Activated effector memory CD4-positive, alpha-beta T cell treated with Interleukin-2 at 50 U/mL for 16 hours (primary cell): Measurements from ENCODE around the gene TNFRSF4.
"Not testable (repeated sequence)": the region's sequence is repeated elsewhere in the genome, so short reads cannot be mapped to it uniquely, and the experiment has no call there.

Source experiments
- DNase-seq: peaks from one replicate; pipeline ENCODE4 v3.0.0-alpha.2; 2020

TNFRSF4 gene

DNA sequence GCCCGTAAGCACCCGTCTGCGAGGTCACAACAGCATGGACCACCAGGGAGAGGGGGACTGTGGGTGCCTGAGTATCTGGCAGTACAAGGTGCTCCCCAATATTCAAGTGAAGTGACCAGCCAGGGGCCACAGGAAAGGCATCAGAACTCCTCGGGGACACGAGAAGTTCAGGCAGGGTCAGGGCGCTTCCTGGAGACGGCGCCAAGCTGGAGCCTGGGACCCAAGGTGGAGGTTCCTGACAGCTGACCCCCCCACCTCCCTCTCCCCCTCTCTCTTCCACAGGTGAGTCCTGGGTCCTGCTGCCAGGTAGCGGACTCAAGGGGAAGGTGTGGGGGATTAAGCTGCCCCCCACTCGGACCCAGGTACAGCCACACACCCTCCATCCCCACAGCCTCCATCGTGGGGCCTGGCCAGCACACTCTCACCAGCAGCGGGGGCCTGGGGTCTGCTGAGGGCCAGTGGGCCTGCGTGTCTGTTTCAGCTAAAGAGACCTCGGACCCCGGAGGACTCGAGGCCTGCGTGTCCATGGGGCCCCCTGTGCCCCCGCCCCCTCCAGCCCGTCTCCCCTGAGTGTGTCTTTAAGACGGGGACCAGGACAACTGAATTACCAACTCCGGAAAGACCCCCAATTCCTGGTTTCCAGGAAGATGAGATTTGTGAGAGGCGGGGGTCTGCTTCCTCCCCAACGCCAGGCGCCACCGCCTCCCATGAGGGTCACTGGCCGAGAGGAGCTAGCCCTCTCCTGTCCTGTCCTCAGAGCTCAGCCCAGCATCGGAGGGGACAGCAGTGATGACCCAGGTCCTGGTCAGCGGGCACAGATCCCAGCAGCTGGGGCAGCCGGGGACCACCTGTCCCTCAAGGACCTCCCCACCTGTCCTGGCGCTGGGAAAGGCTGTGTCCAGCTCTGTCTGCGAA, 13.7 kb downstream of the TNFRSF4 start:
- no peak for DNase-seq

DNA sequence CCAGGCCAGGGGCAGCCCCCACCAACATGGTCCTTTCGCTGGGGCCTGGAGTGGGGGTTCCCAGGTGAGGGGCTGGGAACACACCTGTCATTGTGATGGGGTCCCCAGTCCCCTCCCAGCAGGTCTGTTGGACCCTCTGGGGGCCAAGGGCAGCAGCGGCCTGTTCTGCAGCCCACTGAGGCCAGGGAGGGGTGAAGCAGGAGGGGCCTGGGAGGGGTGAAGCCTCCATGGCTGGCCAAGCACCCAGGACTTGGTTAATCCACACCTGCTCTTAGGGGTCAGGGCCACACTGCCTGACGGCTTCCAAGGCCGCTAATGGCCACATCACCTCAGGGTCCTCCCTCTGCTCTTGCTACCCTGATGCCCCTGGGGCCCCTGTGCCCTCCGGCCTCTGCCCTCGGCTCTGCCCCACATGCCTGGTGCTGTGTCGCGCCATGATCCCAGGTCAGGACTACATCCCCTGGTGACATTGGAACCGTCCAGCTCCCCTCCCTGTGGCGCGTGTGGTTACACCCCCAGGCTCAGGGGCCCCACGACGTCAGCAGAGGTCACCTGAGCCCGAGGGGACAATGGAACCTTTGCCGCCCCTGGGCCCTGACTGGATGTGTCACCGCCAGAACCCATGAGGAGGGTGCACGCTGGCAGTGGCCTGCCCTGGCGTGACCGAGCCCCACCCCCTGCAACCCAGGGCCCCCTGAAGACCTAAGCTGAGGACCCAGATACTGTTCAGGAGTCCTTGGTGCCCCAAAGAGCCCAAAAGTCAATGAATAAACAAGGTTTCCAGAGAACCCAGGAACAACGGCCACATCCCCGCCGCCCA, 14.6 kb downstream of the TNFRSF4 start:
- no peak for DNase-seq

DNA sequence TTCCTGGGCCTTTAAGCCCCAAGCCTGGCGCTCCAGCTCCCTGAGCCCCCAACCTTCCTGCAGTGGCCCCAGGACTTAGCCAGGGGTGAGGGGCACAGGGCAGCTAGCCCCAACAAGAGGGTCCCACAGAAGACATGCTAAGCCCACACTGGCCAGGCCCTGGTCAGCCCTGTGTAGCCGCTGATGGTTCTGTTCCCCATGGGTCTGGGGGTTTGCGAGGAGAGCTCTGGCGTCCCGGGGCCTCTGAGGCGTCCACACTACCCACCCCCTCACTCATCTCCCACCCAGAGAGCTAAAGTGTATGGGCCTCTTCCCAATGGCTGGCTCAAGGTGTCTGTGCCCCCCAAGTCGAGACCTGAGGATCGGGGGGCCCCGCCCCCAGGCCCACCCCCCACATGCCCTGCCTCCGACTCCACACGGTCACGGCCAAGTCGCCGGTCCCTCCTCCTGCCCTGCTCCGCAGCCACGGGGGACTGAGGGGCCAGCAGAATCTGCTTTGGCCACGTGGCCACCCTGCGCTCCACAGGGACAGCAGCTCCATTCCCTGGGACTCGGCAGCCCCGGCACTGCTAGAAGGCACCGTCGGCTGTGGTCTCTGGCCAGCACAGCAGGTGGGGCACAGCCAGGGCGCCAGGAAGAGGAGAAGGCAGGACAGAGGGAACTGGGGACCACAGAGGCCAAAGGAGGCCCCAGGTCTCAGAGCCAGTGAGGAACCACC, 15.4 kb downstream of the TNFRSF4 start:
- no peak for DNase-seq

DNA sequence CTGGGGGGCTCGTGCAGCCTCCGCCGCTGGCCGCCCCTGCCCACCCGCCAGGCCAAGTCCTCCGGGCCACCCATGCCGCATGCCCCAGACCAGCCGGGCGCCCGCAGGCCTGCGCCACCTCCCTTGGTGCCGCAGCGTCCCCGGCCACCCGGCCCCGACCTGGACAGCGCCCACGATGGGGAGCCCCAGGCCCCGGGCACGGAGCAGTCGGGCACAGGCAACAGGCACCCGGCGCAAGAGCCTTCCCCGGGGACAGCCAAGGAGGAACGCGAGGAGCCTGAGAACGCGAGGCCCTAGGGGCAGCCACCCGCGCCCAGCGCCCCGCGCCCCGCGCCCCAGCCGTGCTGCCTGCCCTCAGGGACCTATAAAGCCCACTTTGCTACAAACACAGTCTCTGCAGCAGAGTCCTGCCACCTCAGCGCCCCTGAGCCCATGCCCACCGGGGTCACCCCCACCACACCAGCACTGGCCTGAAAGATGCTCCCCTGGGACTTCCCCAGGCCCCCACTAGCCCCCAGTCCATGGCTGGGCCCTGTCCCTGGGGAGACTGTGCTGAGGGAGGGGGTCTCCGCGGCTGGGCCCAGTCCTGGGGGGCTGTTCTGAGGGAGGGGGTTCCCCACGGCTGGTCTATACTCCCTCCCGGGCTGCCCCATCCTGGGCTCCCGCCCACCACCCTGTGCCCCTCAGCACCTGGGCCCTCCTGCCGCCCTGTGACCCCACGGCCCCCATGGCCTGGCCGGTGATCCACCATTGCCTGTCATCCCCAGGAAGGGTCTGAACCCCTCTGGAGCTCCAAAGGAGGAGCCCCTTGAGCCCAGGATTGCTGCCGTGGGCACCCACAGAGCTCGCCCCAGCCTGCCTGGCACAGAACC, 16.2 kb downstream of the TNFRSF4 start:
- DNase-seq = no peak

DNA sequence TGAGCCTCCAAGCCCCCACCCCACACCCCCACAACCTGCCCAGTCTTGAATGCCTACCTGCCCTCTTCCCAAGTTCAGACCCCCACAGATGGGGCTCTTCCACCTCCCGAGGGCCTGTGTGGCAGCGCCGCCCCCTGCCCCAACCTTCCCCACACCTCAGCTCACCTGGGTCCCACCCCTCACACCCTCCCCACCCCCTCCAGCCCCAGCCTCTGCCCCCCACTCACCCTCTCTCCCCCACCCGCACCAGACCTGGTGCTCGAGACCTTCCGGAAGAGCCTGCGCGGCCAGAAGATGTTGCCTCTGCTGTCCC, 16.8 kb downstream of the TNFRSF4 start:
- DNase-seq = no peak

GRCh38 chr1:1196431-1197187, 17.3 kb downstream of the TNFRSF4 start:
- DNase-seq = no peak

DNA sequence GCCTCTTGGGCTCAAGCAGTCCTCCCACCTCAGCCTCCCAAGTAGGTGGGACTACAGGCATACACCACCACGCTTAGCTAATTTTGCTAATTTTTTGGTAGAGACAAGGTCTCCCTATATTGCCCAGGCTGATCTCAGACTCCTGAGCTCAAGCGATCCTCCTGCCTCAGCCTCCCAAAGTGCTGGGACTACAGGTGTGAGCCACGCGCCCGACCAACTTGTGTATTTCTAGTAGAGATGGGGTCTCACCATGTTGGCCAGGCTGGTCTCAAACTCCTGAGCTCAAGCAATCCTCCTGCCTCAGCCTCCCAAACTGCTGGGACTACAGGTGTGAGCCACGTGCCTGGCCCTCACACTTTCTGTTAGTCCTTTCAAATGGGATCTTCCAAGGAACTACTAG, 18.2 kb downstream of the TNFRSF4 start:
- not testable (repeated sequence) for DNase-seq

- no peak for DNase-seq
These were observed 19.2 kb downstream of the TNFRSF4 start for GRCh38 chr1:1194723-1195122.

GRCh38 chr1:1191734-1192133, 22.2 kb downstream of the TNFRSF4 start:
- no peak for DNase-seq

DNA sequence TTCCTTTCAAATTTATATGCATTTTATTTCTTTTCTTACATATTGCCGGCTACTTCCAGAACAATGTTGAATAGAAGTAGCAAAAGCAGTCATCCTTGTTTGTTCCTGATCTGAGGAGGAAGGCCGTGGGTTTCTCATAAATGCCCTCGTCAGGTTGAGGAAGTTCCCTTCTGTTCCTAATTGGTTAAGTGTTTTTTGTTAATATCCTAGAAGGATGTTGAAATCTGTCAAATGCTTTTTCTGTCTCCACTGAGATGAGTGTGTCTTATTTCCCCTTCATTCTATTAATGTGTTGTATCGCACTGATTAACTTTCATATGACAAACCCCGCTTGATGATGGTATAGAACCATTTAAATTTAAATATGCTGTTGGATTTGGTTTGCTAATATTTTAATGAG, 24.8 kb downstream of the TNFRSF4 start:
- no peak for DNase-seq

- DNase-seq = no peak
These were observed 26.0 kb downstream of the TNFRSF4 start for GRCh38 chr1:1187938-1188337.

GRCh38 chr1:1185101-1185765, 28.7 kb downstream of the TNFRSF4 start:
- no peak for DNase-seq

- no peak for DNase-seq
These were observed 29.8 kb downstream of the TNFRSF4 start for GRCh38 chr1:1183833-1184775.

DNA sequence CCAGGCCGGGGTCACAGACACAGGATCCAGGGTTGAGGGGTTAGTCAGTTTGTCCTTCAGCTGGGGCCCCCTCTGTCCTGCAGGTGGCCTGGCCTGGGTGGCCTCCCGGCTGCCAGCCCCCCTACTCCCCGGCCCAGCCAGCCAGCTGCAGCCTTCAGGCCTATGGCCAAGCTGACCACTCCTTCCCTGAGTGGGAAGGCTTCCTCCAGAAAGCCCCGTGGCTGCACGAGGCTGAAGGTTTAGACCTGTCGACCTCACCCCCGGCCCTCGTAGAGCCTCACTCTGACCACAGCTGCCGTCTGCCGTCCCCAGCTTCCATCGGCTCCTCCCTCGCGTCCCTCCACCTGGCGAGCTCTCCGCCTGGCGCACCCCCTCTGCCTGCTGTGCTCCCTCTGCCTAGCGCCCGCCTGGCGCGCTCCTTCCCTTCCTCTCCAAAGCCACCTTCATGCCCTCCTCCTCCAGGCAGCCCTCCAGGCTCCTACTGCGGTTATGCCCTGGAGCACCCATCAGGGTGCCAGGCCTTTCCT, 30.7 kb downstream of the TNFRSF4 start:
- DNase-seq = no peak

GRCh38 chr1:1182491-1183220, 31.3 kb downstream of the TNFRSF4 start:
- no peak for DNase-seq

DNA sequence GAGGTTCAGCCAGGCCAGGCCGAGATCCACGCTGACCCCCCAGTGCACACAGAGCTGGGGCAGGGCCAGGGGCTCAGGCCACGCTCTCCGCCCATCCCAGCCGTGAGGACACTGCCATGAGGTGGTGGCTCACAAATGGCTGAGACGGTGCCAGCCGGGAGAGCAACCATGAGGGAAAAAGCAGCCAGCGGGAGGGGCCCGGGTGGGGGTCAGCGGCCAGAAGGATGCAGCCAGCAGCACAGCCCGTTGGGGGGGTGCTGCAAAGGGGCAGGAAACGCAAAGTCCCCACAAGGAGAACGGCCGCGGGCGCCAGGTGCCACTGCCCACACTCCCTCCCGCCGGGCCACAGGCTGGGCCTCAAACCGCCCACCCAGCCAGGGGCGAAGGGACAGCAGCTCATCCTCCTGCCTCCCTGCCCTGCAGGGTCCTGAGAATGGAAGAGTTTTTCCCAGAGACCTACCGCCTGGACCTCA, 32.0 kb downstream of the TNFRSF4 start:
- no peak for DNase-seq

DNA sequence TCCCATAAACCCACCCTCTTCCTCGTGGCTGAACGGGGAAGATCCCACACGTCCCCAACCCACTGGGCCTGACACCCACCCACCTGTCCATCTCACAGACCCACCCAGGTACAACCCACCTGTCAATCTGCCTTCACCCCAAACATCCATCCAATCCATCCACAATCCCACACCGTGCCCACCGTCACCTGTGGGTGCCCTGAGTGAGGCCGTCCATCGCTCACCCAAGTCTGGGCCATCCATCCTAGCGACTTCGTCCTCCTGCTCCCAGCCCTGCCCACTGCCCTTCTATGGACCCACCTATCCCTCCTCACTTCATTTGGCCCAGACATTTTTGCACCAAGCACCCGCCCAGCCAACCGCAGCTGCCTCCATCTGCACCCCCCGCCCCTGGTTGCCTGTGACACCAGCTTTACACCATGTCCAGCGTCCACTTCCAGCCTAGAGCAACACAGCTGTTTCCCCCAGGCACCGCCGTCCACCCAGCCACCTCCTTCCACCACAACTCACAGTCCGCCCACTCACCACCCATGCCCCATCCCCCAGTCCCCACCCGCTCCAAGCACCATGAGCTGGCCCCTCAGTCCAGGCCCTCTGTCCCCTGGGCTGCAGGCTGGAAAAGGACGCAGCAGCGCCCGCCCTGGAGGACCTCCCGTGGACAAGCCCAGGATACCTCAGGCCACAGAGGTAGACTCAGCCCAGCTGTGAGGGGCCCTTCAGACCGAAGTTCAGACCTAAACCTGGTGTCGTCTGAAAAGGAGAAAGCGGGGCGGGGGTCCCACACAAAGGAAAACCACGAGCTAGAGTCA, 32.6 kb downstream of the TNFRSF4 start:
- no peak for DNase-seq
